Testis (tissue), 5 donors: ENCODE results near the gene IRAG1. TPM values are rescaled to one million over a fixed set of nuclear protein-coding genes. Genes with fewer than 3 reads are reported as not detected.
A peak's percentile ranks its signal among the peaks of the same experiment; 100 is the strongest.

ENCODE experiments used
- DNase-seq: peaks from one replicate; pipeline ENCODE4 v3.0.0-alpha.2; 2019
- H3K27ac ChIP-seq, 2 donors: fragments of 200-600 bp; sonication (generic); one replicate each; pipeline ENCODE4 v1.5.1; 2019
- H3K27me3 ChIP-seq: fragments of 200-600 bp; sonication (generic); one replicate; pipeline ENCODE4 v1.5.1; 2019
- H3K36me3 ChIP-seq: fragments of 200-600 bp; sonication (generic); one replicate; pipeline ENCODE4 v1.5.1; 2017; ENCODE audit warnings: low read depth; ENCODE audit errors: missing control alignments
- H3K4me1 ChIP-seq: fragments of 200-600 bp; sonication (generic); one replicate; pipeline ENCODE4 v1.5.1; 2019
- H3K4me3 ChIP-seq, 2 donors: fragments of 200-600 bp; sonication (generic); one replicate each; pipeline ENCODE4 v1.5.1; 2017 to 2019
- H3K9me3 ChIP-seq: fragments of 200-600 bp; sonication (generic); one replicate; pipeline ENCODE4 v1.5.1; 2017
- POLR2A ChIP-seq: fragments of 450-650 bp; IDR thresholded peaks from one replicate; pipeline ENCODE4 v1.6.1; 2017; ENCODE audit warnings: antibody characterized with exemption, mild to moderate bottlenecking, moderate library complexity
- WGBS, 2 donors: methylation state at CpG; one replicate each; pipeline ENCODE4 v1.1.5; 2018; 5-methylcytosine and 5-hydroxymethylcytosine counted together
- intact Hi-C: fragments of 100-400 bp; cut with DNase I; formaldehyde crosslinking; loops from one replicate; pipeline ENCODE4 v1.15.1; 2023; ENCODE audit warnings: low total_unique reads
- long read RNA-seq, 2 donors: transcript quantifications; one replicate each; lab custom pipeline, GENCODE V29; 2026
- polyA plus RNA-seq: library from polyadenylated mRNA; stranded (reverse); fragments of 350-450 nt; fragmentation: Illumina TruSeq; extraction: RNeasy Lipid Tissue Mini Kit (QIAGEN cat#74804); gene quantifications from one replicate; pipeline ENCODE4 v1.2.3, GENCODE V29; 2014; ENCODE audit warnings: low read depth, low replicate concordance; ENCODE audit not compliant: insufficient read depth
- total RNA-seq, 2 donors: library from RNA; depleted of rRNA; stranded (reverse); fragments of >200 nt; gene quantifications; one replicate each; pipeline ENCODE4 v1.2.3, GENCODE V29; 2016
- TF ChIP-seq, protein P1 (sequence below), 3 experiments: fragments of 450-650 bp in 2 of 3; fragments of 200-600 bp in 1 of 3; sonication (generic) in 1 of 3; IDR thresholded peaks; one replicate each; pipeline ENCODE4 v1.5.1; 2016 to 2019; ENCODE audit warnings: antibody characterized with exemption in 3 of 3, mild to moderate bottlenecking in 2 of 3, moderate library complexity in 1 of 3

IRAG1 gene, protein sequence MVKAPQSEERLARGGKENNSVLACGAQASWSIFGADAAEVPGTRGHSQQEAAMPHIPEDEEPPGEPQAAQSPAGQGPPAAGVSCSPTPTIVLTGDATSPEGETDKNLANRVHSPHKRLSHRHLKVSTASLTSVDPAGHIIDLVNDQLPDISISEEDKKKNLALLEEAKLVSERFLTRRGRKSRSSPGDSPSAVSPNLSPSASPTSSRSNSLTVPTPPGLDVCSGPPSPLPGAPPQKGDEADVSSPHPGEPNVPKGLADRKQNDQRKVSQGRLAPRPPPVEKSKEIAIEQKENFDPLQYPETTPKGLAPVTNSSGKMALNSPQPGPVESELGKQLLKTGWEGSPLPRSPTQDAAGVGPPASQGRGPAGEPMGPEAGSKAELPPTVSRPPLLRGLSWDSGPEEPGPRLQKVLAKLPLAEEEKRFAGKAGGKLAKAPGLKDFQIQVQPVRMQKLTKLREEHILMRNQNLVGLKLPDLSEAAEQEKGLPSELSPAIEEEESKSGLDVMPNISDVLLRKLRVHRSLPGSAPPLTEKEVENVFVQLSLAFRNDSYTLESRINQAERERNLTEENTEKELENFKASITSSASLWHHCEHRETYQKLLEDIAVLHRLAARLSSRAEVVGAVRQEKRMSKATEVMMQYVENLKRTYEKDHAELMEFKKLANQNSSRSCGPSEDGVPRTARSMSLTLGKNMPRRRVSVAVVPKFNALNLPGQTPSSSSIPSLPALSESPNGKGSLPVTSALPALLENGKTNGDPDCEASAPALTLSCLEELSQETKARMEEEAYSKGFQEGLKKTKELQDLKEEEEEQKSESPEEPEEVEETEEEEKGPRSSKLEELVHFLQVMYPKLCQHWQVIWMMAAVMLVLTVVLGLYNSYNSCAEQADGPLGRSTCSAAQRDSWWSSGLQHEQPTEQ
- total RNA-seq: 10 to 100 TPM; 17.7 to 23.1 TPM
- polyA plus RNA-seq: 28.6 TPM
- long read RNA-seq, donor 1: 0 reads
- long read RNA-seq, donor 2: 0 reads

DNA sequence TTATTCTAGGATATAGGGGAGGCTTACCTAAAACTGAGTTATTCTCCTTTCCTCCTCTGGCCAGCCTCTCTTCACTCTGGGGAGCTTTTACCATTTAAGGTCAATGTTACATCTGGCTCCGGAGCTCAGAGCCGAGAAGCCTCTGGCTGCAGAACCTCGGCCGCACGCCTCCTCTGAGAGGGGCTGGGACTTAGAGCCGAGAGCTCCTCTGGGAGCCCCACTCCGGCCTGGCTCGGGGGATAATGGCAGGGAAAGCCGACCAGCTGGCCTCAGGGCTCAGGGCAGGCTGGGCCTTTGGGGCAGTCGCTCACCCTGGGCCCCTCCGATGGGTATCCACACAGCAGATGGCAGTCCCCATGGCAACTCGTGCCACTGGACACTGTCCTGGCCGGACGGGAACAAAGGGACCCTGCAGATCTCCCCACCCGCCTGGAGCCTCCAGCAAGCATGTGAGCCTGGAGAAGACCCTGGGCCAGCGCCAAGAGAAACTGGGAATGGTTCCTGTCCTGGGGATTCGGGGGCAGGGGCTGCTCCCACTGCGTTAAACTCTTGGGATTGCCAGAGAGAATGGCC lies at the start of gene IRAG1:
TSS of gene IRAG1 (minus strand) at position 247 of the 573 bp plus-strand sequence. CDS start at position 94, 153 bp downstream.
- peak within 1 kb of the TSS; percentile 88 to 89 for H3K27ac ChIP-seq
- no peaks in the 10 kb centered on the region for H3K36me3 ChIP-seq
- H3K9me3 ChIP-seq: no peaks in the 10 kb centered on the region
- TF ChIP-seq, protein P1, sequence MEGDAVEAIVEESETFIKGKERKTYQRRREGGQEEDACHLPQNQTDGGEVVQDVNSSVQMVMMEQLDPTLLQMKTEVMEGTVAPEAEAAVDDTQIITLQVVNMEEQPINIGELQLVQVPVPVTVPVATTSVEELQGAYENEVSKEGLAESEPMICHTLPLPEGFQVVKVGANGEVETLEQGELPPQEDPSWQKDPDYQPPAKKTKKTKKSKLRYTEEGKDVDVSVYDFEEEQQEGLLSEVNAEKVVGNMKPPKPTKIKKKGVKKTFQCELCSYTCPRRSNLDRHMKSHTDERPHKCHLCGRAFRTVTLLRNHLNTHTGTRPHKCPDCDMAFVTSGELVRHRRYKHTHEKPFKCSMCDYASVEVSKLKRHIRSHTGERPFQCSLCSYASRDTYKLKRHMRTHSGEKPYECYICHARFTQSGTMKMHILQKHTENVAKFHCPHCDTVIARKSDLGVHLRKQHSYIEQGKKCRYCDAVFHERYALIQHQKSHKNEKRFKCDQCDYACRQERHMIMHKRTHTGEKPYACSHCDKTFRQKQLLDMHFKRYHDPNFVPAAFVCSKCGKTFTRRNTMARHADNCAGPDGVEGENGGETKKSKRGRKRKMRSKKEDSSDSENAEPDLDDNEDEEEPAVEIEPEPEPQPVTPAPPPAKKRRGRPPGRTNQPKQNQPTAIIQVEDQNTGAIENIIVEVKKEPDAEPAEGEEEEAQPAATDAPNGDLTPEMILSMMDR (IDR thresholded peaks at IDR 0.05): no peak
- TF ChIP-seq POLR2A: peak; percentile 21
- no peaks in the 10 kb centered on the region for H3K27me3 ChIP-seq
- DNase-seq: peak; percentile 67
- 37 to 62% methylated on average over 9 to 18 of the region's 18 CpGs for WGBS, 2 donors
- intact Hi-C loops: no loop called here
- peak within 1 kb of the TSS; percentile 47 to 57 for H3K4me3 ChIP-seq
- peaks cover 6% of the 10 kb centered on the region for H3K4me1 ChIP-seq

DNA sequence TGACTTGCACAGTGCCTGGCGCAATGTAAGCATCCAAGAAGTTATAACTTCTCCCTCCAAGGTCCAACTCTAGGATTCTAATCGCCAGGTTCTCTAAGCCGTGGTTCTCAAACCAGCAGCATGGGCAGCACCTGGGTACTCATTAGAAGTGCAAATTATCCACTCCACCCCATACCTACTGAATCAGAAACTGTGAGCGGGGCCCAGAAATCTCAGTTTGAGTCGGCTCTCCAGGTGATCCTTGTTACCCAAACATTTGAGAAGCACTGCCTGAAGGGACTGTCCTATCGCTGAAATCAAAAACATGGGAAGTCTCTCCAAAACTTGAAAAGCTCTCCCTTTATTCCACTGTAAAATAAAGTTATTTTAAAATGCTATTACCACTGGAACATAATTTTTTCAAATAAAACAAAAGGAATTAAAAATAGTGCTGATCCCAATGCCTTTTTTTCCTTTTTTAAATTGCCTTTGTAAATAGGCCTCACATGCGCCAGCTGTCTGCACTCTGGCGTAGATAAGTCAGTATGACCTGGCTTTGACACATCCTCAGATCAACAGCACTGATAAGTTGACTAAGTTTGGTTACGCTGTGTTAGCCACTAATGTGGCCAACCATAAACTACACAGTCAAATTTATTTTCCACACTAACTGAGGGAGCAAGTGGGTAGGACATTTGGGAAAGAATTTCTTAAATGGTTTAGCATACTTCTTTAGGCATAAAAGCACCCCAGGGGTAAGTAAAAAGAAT lies 49.1 kb upstream of the IRAG1 start:
- TF ChIP-seq, protein P1 (IDR thresholded peaks at IDR 0.05): no peak
- TF ChIP-seq POLR2A: no peak
- Histone ChIP-seq H3K27ac (no peak overlapping the region), H3K4me1 (no peaks in the 10 kb centered on the region), H3K36me3 (no peaks in the 10 kb centered on the region), H3K27me3 (no peaks in the 10 kb centered on the region), H3K4me3 (no peak overlapping the region), H3K9me3 (no peaks in the 10 kb centered on the region)
- WGBS, 2 donors: 76 to 86% methylated on average over 9 of the region's 9 CpGs
- intact Hi-C loops: no loop called here
- DNase-seq: no peak

DNA sequence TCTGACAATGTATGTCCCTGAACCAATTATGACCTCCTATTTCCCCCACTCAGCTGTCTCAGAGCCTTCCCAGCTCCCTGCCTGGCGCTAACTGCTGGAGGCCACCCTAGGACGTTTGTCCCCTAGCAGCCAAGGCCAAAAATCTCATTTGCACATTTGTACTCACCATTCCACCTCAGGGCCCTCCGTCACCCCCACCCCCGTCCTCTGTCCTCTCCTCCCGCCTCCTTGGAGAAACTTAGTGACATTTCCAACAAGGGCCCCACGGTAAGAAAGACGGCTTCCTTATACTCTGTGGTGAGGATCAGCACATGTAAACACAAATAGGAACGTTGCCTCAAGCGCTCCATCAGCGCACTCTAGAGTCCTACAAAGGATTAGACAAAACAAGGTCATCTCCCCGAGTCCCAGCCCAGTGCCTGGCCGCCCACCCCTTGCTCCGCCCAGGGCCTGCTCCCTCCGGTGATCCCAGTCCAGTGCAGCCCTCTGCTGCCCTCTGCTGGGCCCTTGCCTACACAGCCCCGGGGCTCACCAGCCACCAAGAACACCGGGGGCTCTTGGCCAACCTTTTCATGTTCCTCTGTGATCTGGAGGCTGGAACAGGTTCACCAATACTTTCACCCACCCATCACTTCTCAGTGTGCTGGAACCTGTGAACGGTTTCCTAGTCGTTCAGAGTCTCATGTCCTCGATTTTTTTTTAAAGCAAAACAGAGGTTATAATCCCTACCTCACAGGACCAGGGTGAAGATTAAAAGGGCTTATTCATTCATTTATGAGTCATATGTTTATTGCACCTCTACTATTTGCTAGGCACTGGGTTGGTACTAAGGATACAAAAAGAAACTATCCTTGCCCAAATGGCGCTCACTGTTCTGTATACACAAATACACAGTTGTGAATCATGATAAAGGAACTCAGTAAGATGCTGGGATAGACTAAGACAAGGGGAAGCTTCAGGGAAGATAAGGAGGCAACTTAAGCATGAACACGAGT lies 42.2 kb upstream of the IRAG1 start:
- H3K27me3 ChIP-seq: no peaks in the 10 kb centered on the region
- H3K4me1 ChIP-seq: peaks cover 12% of the 10 kb centered on the region
- peak overlapping the region; percentile 39 to 71 for H3K27ac ChIP-seq
- DNase-seq: peak; percentile 97
- 14 to 17% methylated on average over 15 to 20 of the region's 21 CpGs for WGBS, 2 donors
- H3K9me3 ChIP-seq: no peaks in the 10 kb centered on the region
- no peak overlapping the region for H3K4me3 ChIP-seq
- TF ChIP-seq, protein P1 (IDR thresholded peaks at IDR 0.05): peak; percentile 97 to 99 (median 98)
- TF ChIP-seq POLR2A: no peak
- intact Hi-C loops: loop anchor here (10.0 kb wide), 1 partner anchor 331 kb away; no protein-coding TSS in a partner anchor
- H3K36me3 ChIP-seq: no peaks in the 10 kb centered on the region
